HEK293 (cell line): ENCODE data around the gene HTRA2.
"Not testable (repeated sequence)": the region's sequence is repeated elsewhere in the genome, so short reads cannot be mapped to it uniquely, and the experiment has no call there.

ENCODE experiments used
- CTCF ChIA-PET: fragments of 350-600 bp; formaldehyde crosslinking; extraction: SDS; loops from one replicate; lab custom pipeline; 2021; ENCODE audit warnings: antibody characterized with exemption; lab: Yijun Ruan, JAX
- POLR2A ChIA-PET: fragments of 300-600 bp; formaldehyde crosslinking; extraction: SDS; loops from one replicate; lab custom pipeline; 2020; ENCODE audit warnings: antibody characterized with exemption, inconsistent platforms; lab: Yijun Ruan, JAX
- H3K27ac ChIP-seq: fragments of 200-500 bp; sonication (Bioruptor generic); 2 replicates; pipeline ENCODE4 v1.5.1; 2014; ENCODE audit warnings: low read depth, low read length, control low read depth, inconsistent platforms; ENCODE audit errors: extremely low read depth
- H3K36me3 ChIP-seq, 2 experiments: fragments of 200-500 bp in 1 of 2; sonication (Bioruptor generic) in 1 of 2; 1 replicate in 1 of 2; 2 replicates in 1 of 2; pipeline ENCODE4 v1.5.1; 2014 to 2017; ENCODE audit warnings: inconsistent platforms in 2 of 2, low read length in 2 of 2; ENCODE audit not compliant: control insufficient read depth in 2 of 2, insufficient read depth in 1 of 2
- H3K4me1 ChIP-seq: fragments of 200-500 bp; sonication (Bioruptor generic); 2 replicates; pipeline ENCODE4 v1.5.1; 2014; ENCODE audit warnings: mild to moderate bottlenecking, low read length, inconsistent platforms; ENCODE audit not compliant: control insufficient read depth, insufficient read depth
- H3K4me3 ChIP-seq: 2 replicates; pipeline ENCODE4 v1.5.1; 2011; ENCODE audit warnings: low read depth, mild to moderate bottlenecking, control low read depth, low read length, moderate library complexity
- H3K9me3 ChIP-seq: fragments of 200-500 bp; sonication (Bioruptor generic); 2 replicates; pipeline ENCODE4 v1.5.1; 2014; ENCODE audit warnings: low read depth, low read length, inconsistent platforms; ENCODE audit not compliant: control insufficient read depth, insufficient read depth
- BCL11A ChIP-seq: fragments of 450-650 bp; formaldehyde crosslinking; IDR thresholded peaks from 2 replicates; pipeline ENCODE4 v1.5.1; 2016; ENCODE audit warnings: low read depth, missing biosample characterization, missing genetic modification characterization
- EGR2 ChIP-seq: fragments of 450-650 bp; formaldehyde crosslinking; IDR thresholded peaks from 2 replicates; pipeline ENCODE4 v1.5.1; 2016; ENCODE audit warnings: low read depth, missing biosample characterization, missing genetic modification characterization
- GLIS1 ChIP-seq: fragments of 450-650 bp; formaldehyde crosslinking; IDR thresholded peaks from 2 replicates; pipeline ENCODE4 v1.5.1; 2016; ENCODE audit warnings: missing biosample characterization, missing genetic modification characterization
- REPIN1 ChIP-seq: fragments of 450-650 bp; formaldehyde crosslinking; IDR thresholded peaks from 2 replicates; pipeline ENCODE4 v1.5.1; 2017; ENCODE audit warnings: missing biosample characterization, missing genetic modification characterization, low read depth
- SETDB1 ChIP-seq: IDR thresholded peaks from one replicate; pipeline ENCODE4 v1.6.1; 2017; ENCODE audit warnings: mild to moderate bottlenecking, low read length, moderate library complexity, mixed read lengths; ENCODE audit not compliant: insufficient read length
- TRIM28 ChIP-seq: IDR thresholded peaks from 2 replicates; pipeline ENCODE4 v1.6.1; 2011; ENCODE audit warnings: low read length, control low read depth, borderline replicate concordance
- WT1 ChIP-seq: fragments of 450-650 bp; formaldehyde crosslinking; IDR thresholded peaks from 2 replicates; pipeline ENCODE4 v1.5.1; 2016; ENCODE audit warnings: missing biosample characterization, missing genetic modification characterization
- ZBTB11 ChIP-seq: fragments of 450-650 bp; formaldehyde crosslinking; conservative IDR thresholded peaks from 2 replicates; pipeline ENCODE4 v1.5.1; 2016; ENCODE audit warnings: low read depth, missing biosample characterization, missing genetic modification characterization
- ZBTB8A ChIP-seq: fragments of 450-650 bp; formaldehyde crosslinking; IDR thresholded peaks from 2 replicates; pipeline ENCODE4 v1.5.1; 2016; ENCODE audit warnings: missing biosample characterization, missing genetic modification characterization
- ZFHX2 ChIP-seq: fragments of 450-650 bp; formaldehyde crosslinking; conservative IDR thresholded peaks from 2 replicates; pipeline ENCODE4 v1.5.1; 2016; ENCODE audit warnings: missing biosample characterization, missing genetic modification characterization
- ZNF138 ChIP-seq: fragments of 450-650 bp; formaldehyde crosslinking; IDR thresholded peaks from 2 replicates; pipeline ENCODE4 v1.5.1; 2016; ENCODE audit warnings: missing biosample characterization, missing genetic modification characterization, borderline replicate concordance
- ZNF398 ChIP-seq: fragments of 450-650 bp; formaldehyde crosslinking; IDR thresholded peaks from 2 replicates; pipeline ENCODE4 v1.5.1; 2017; ENCODE audit warnings: missing biosample characterization, missing genetic modification characterization
- ZNF404 ChIP-seq: fragments of 450-650 bp; formaldehyde crosslinking; IDR thresholded peaks from 2 replicates; pipeline ENCODE4 v1.5.1; 2017; ENCODE audit warnings: missing biosample characterization, missing genetic modification characterization
- ZNF426 ChIP-seq: fragments of 450-650 bp; formaldehyde crosslinking; IDR thresholded peaks from 2 replicates; pipeline ENCODE4 v1.5.1; 2017; ENCODE audit warnings: missing biosample characterization, missing genetic modification characterization, mild to moderate bottlenecking, inconsistent platforms, moderate library complexity
- ZNF433 ChIP-seq: fragments of 450-650 bp; formaldehyde crosslinking; IDR thresholded peaks from 2 replicates; pipeline ENCODE4 v1.5.1; 2016; ENCODE audit warnings: missing biosample characterization, missing genetic modification characterization, low read depth
- ZNF513 ChIP-seq: fragments of 450-650 bp; IDR thresholded peaks from 2 replicates; pipeline ENCODE4 v1.5.1; 2018; ENCODE audit warnings: missing biosample characterization, missing genetic modification characterization
- ZNF558 ChIP-seq: fragments of 450-650 bp; formaldehyde crosslinking; IDR thresholded peaks from 2 replicates; pipeline ENCODE4 v1.5.1; 2016; ENCODE audit warnings: missing biosample characterization, missing genetic modification characterization
- ZNF580 ChIP-seq: fragments of 450-650 bp; formaldehyde crosslinking; IDR thresholded peaks from 2 replicates; pipeline ENCODE4 v1.5.1; 2016; ENCODE audit warnings: missing biosample characterization, missing genetic modification characterization
- ZNF626 ChIP-seq: fragments of 450-650 bp; sonication (Bioruptor Pico); formaldehyde crosslinking; IDR thresholded peaks from 2 replicates; pipeline ENCODE4 v1.5.1; 2018; ENCODE audit warnings: missing biosample characterization, missing genetic modification characterization, inconsistent platforms
- ZNF660 ChIP-seq: fragments of 450-650 bp; IDR thresholded peaks from 2 replicates; pipeline ENCODE4 v1.5.1; 2018; ENCODE audit warnings: missing biosample characterization, mild to moderate bottlenecking, missing genetic modification characterization
- ZNF776 ChIP-seq: fragments of 450-650 bp; formaldehyde crosslinking; IDR thresholded peaks from 2 replicates; pipeline ENCODE4 v1.5.0; 2017; ENCODE audit warnings: missing biosample characterization, missing genetic modification characterization, borderline replicate concordance
- ZNF837 ChIP-seq: fragments of 450-650 bp; formaldehyde crosslinking; IDR thresholded peaks from 2 replicates; pipeline ENCODE4 v1.5.1; 2016; ENCODE audit warnings: missing biosample characterization, missing genetic modification characterization

The HTRA2 gene

GRCh38 chr2:74560591-74560990 lies 30.9 kb downstream of the HTRA2 start:
- no peaks in the 10 kb centered on the region for H3K9me3 ChIP-seq
- ChIA-PET POLR2A (interaction anchor here (0.7 kb wide), 1 partner anchor 18 kb away, joined by 3 read pairs; no protein-coding TSS in a partner anchor), CTCF (no interaction called here)
- H3K27ac ChIP-seq, result no peak overlapping the region
- no peaks in the 10 kb centered on the region for H3K4me1 ChIP-seq
- H3K4me3 ChIP-seq, result no peak overlapping the region
- TF ChIP-seq ZNF558 (tag by site-specific recombination) (no peak), ZNF426 (tag by site-specific recombination) (no peak), ZNF580 (tag by site-specific recombination) (no peak), ZNF660 (no peak), ZBTB11 (tag by site-specific recombination) (no peak), SETDB1 (no peak), ZNF398 (tag by site-specific recombination) (no peak), BCL11A (tag by site-specific recombination) (no peak), ZNF138 (tag by site-specific recombination) (no peak), ZBTB8A (tag by site-specific recombination) (no peak), ZNF776 (tag by site-specific recombination) (no peak), REPIN1 (tag by site-specific recombination) (no peak), ZNF433 (tag by site-specific recombination) (no peak), ZNF513 (no peak), ZNF404 (tag by site-specific recombination) (no peak), WT1 (tag by site-specific recombination) (no peak), ZNF626 (tag by site-specific recombination) (no peak), GLIS1 (tag by site-specific recombination) (no peak), ZNF837 (no peak), TRIM28 (no peak)
- peaks cover 0 to 3% of the 10 kb centered on the region in 2 experiments; a peak in 1 of 3 replicates for H3K36me3 ChIP-seq

- TF ChIP-seq ZFHX2 (tag by site-specific recombination) (peak; percentile 19; the same call in 1 of the 2 replicates), EGR2 (tag by site-specific recombination) (peak; percentile 39; the same call in 1 of the 2 replicates)
- H3K4me1 ChIP-seq, H3K4me3 ChIP-seq, H3K27ac ChIP-seq, CTCF ChIA-PET, H3K36me3 ChIP-seq, H3K9me3 ChIP-seq: not testable (repeated sequence)
- POLR2A ChIA-PET, result interaction anchor here (0.7 kb wide), 1 partner anchor 18 kb away, joined by 3 read pairs; no protein-coding TSS in a partner anchor
Observed at GRCh38 chr2:74561022-74561421, 31.3 kb downstream of the HTRA2 start.
